ENCODE measurements around the gene MRPL36. TPM values are rescaled to one million over a fixed set of nuclear protein-coding genes. Genes with fewer than 3 reads are reported as not detected.

Gene MRPL36
- total and polyA plus RNA-seq, 2 donors (not counting 1 experiment from before 2014, with no cell fraction given) = 47.9 to 54.8 TPM

GRCh38 chr5:1786621-1787471 lies 12.8 kb downstream of the MRPL36 start:
- TF ChIP-seq EZH2 (IDR thresholded peaks at IDR 0.05; ENCODE audit: low read length, missing control alignments) (no peak), CTCF (conservative IDR thresholded peaks at IDR 0.05 in 1 of 2, IDR thresholded peaks at IDR 0.05 in 1 of 2; ENCODE audit: low read depth in 1 of 2, low read length in 2 of 2) (no peak)
- no peak for DNase-seq (ENCODE audit: low read depth in 2 of 2)

GRCh38 chr5:1785984-1786383 lies 13.7 kb downstream of the MRPL36 start:
- H3K36me3 ChIP-seq (ENCODE audit: control insufficient read depth, insufficient read depth, low read length) = no peaks in the 10 kb centered on the region
- no peaks in the 10 kb centered on the region for H4K20me1 ChIP-seq (ENCODE audit: control insufficient read depth, extremely low read depth, insufficient read depth, low read length)
- H3K4me2 ChIP-seq (ENCODE audit: extremely low read depth, insufficient read depth, low read length) = no peak overlapping the region
- no peak overlapping the region for H3K27ac ChIP-seq (ENCODE audit: insufficient read depth, low read length)
- no peak overlapping the region for H2AFZ ChIP-seq (ENCODE audit: low read length)
- TF ChIP-seq EZH2 (IDR thresholded peaks at IDR 0.05; ENCODE audit: low read length, missing control alignments) = no peak
- TF ChIP-seq CTCF (conservative IDR thresholded peaks at IDR 0.05 in 1 of 2, IDR thresholded peaks at IDR 0.05 in 1 of 2; ENCODE audit: low read depth in 1 of 2, low read length in 2 of 2) = no peak
- H3K9ac ChIP-seq (ENCODE audit: insufficient read depth, low read length) = no peak overlapping the region
- no peaks in the 10 kb centered on the region for H3K27me3 ChIP-seq (ENCODE audit: control insufficient read depth, insufficient read depth, low read length)
- H3K4me3 ChIP-seq (replicated peaks in 1 of 4; ENCODE audit: control extremely low read depth in 1 of 4, insufficient read depth in 1 of 4, low read depth in 3 of 4, low read length in 4 of 4) = no peak overlapping the region
- H3K9me3 ChIP-seq (ENCODE audit: control insufficient read depth, insufficient read depth, low read depth, low read length) = no peaks in the 10 kb centered on the region
- DNase-seq (ENCODE audit: low read depth in 2 of 2) = no peak
- no peaks in the 10 kb centered on the region for H3K79me2 ChIP-seq (ENCODE audit: control insufficient read depth, insufficient read depth, low read length)
- H3K4me1 ChIP-seq (ENCODE audit: control insufficient read depth, extremely low read depth, insufficient read depth, low read length) = peaks cover 8% of the 10 kb centered on the region

More at GRCh38 chr5:1786621-1787471, 12.8 kb downstream of the MRPL36 start:
- Histone ChIP-seq H3K4me3 (replicated peaks in 1 of 4; ENCODE audit: control extremely low read depth in 1 of 4, insufficient read depth in 1 of 4, low read depth in 3 of 4, low read length in 4 of 4) (no peak overlapping the region), H3K27me3 (ENCODE audit: control insufficient read depth, insufficient read depth, low read length) (no peaks in the 10 kb centered on the region), H3K9ac (ENCODE audit: insufficient read depth, low read length) (no peak overlapping the region), H3K79me2 (ENCODE audit: control insufficient read depth, insufficient read depth, low read length) (no peaks in the 10 kb centered on the region), H4K20me1 (ENCODE audit: control insufficient read depth, extremely low read depth, insufficient read depth, low read length) (no peaks in the 10 kb centered on the region), H3K4me2 (ENCODE audit: extremely low read depth, insufficient read depth, low read length) (no peak overlapping the region), H3K36me3 (ENCODE audit: control insufficient read depth, insufficient read depth, low read length) (no peaks in the 10 kb centered on the region), H3K9me3 (ENCODE audit: control insufficient read depth, insufficient read depth, low read depth, low read length) (no peaks in the 10 kb centered on the region), H3K4me1 (ENCODE audit: control insufficient read depth, extremely low read depth, insufficient read depth, low read length) (peaks cover 11% of the 10 kb centered on the region), H3K27ac (ENCODE audit: insufficient read depth, low read length) (no peak overlapping the region), H2AFZ (ENCODE audit: low read length) (no peak overlapping the region)

DNA sequence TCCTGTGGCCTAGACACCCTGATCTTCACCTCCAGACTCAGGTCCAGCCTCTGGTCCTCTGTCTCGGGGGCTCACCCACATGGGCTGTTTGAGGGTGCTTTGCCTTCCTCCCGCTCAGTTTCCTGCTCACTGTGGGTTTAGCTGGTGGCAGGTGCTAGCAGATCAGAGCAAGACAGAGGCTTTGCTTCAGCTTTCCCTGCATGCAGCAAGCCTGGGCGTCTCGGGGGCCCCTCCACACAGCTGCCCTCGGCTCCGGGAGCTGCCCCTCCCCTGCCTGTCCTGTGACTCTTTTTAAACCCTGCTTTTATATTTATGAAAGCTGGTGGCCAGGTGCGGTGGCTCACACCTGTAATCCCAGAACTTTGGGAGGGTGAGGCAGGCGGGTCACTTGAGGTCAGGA lies 14.6 kb downstream of the MRPL36 start:
- no peaks in the 10 kb centered on the region for H3K79me2 ChIP-seq (ENCODE audit: control insufficient read depth, insufficient read depth, low read length)
- peaks cover 1% of the 10 kb centered on the region for H3K4me1 ChIP-seq (ENCODE audit: control insufficient read depth, extremely low read depth, insufficient read depth, low read length)
- H3K9me3 ChIP-seq (ENCODE audit: control insufficient read depth, insufficient read depth, low read depth, low read length) = no peaks in the 10 kb centered on the region
- no peak overlapping the region for H3K4me2 ChIP-seq (ENCODE audit: extremely low read depth, insufficient read depth, low read length)
- H3K27me3 ChIP-seq (ENCODE audit: control insufficient read depth, insufficient read depth, low read length) = no peaks in the 10 kb centered on the region
- no peak overlapping the region for H3K27ac ChIP-seq (ENCODE audit: insufficient read depth, low read length)
- H4K20me1 ChIP-seq (ENCODE audit: control insufficient read depth, extremely low read depth, insufficient read depth, low read length) = no peaks in the 10 kb centered on the region
- DNase-seq (ENCODE audit: low read depth in 2 of 2) = no peak
- TF ChIP-seq CTCF (conservative IDR thresholded peaks at IDR 0.05 in 1 of 2, IDR thresholded peaks at IDR 0.05 in 1 of 2; ENCODE audit: low read depth in 1 of 2, low read length in 2 of 2) (no peak), EZH2 (IDR thresholded peaks at IDR 0.05; ENCODE audit: low read length, missing control alignments) (no peak)
- H2AFZ ChIP-seq (ENCODE audit: low read length) = no peak overlapping the region
- H3K9ac ChIP-seq (ENCODE audit: insufficient read depth, low read length) = no peak overlapping the region
- no peak overlapping the region for H3K4me3 ChIP-seq (replicated peaks in 1 of 4; ENCODE audit: control extremely low read depth in 1 of 4, insufficient read depth in 1 of 4, low read depth in 3 of 4, low read length in 4 of 4)
- H3K36me3 ChIP-seq (ENCODE audit: control insufficient read depth, insufficient read depth, low read length) = no peaks in the 10 kb centered on the region
